Mucosa of rectum (tissue), 2 donors: ENCODE data around the gene HSD11B2.

Experiments
- H3K27ac ChIP-seq, 2 donors: one replicate each; pipeline ENCODE4 v1.7.0; 2013; ENCODE audit warnings: inconsistent platforms in 2 of 2, low read depth in 2 of 2, low read length in 2 of 2
- H3K27me3 ChIP-seq, 2 donors: one replicate each; pipeline ENCODE4 v1.7.0; 2013; ENCODE audit warnings: low read length in 2 of 2; ENCODE audit not compliant: control insufficient read depth in 2 of 2, insufficient read depth in 2 of 2
- H3K36me3 ChIP-seq, 2 donors: one replicate each; pipeline ENCODE4 v1.7.0; 2013; ENCODE audit warnings: low read length in 2 of 2; ENCODE audit not compliant: control insufficient read depth in 2 of 2, insufficient read depth in 2 of 2
- H3K4me1 ChIP-seq, 2 donors: one replicate each; pipeline ENCODE4 v1.7.0; 2013; ENCODE audit warnings: low read length in 2 of 2, mild to moderate bottlenecking in 1 of 2; ENCODE audit not compliant: control insufficient read depth in 2 of 2, insufficient read depth in 2 of 2
- H3K4me3 ChIP-seq, 2 donors: one replicate each; pipeline ENCODE4 v1.7.0; 2013; ENCODE audit warnings: low read length in 2 of 2
- H3K9ac ChIP-seq, 2 donors: one replicate each; pipeline ENCODE4 v1.7.0; 2013; ENCODE audit warnings: low read length in 2 of 2, low read depth in 1 of 2, mild to moderate bottlenecking in 1 of 2
- H3K9me3 ChIP-seq, 2 donors: one replicate each; pipeline ENCODE4 v1.7.0; 2013; ENCODE audit warnings: low read length in 2 of 2; ENCODE audit not compliant: control insufficient read depth in 2 of 2
- donor health status: healthy.
- donor health status: Normal muscosa, but diverticular disease.

The HSD11B2 gene

DNA sequence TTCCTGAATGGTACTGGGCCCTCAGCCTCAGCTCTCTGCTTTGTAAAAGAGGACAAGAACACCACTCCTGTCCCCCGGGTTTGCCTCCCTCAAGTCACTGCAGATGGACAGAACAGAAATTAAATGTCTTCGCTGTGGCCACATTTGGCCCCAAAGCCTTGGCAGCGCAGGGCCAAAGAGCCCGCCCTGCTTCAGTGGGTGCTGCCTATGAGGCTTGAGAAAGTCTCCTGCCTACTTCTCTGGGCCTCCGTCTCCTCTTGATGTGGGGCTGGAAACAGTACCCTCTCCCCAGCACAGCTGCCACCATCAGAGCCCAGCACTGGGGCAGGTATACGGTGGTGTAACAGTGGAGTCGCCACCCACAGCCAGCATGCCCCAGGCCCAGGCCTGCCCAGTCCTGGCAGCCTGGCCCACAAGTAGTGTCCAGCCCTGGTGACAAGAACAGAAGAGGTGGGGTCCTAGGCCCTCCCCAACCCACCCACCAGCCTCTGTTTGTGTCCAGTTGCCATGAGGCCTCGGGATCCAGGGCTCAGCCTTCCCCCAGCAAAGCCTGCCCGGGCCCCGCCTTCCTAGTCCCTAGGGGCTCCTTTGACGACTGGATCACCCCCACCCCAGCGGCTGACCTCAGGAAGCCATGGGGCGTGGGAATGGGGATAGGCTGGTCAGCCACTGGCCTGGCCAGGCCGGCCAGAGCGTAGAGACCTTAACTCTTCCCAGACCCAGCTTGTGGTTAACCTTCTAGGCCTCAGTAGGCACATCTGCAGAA lies 33.7 kb upstream of the HSD11B2 start:
- no peaks in the 10 kb centered on the region for H3K9me3 ChIP-seq
- peaks cover 37 to 43% of the 10 kb centered on the region in 2 donors for H3K4me1 ChIP-seq
- no peaks in the 10 kb centered on the region for H3K36me3 ChIP-seq
- no peak overlapping the region for H3K4me3 ChIP-seq
- peak overlapping the region; percentile 68 to 79 for H3K27ac ChIP-seq
- H3K27me3 ChIP-seq, result no peaks in the 10 kb centered on the region
- peak overlapping the region; percentile 36 to 47 for H3K9ac ChIP-seq

- H3K9me3 ChIP-seq, result no peaks in the 10 kb centered on the region
- H3K27me3 ChIP-seq, result no peaks in the 10 kb centered on the region
- H3K4me1 ChIP-seq, result peaks cover 34 to 36% of the 10 kb centered on the region in 2 donors
- H3K4me3 ChIP-seq, result no peak overlapping the region
- no peak overlapping the region for H3K27ac ChIP-seq
- H3K36me3 ChIP-seq, result no peaks in the 10 kb centered on the region
- H3K9ac ChIP-seq, result no peak overlapping the region
These were observed 32.9 kb upstream of the HSD11B2 start for GRCh38 chr16:67397812-67398545.

- Histone ChIP-seq H3K9ac (no peak overlapping the region), H3K4me1 (peaks cover 30 to 32% of the 10 kb centered on the region in 2 donors), H3K27ac (no peak overlapping the region), H3K9me3 (no peaks in the 10 kb centered on the region), H3K27me3 (no peaks in the 10 kb centered on the region), H3K4me3 (no peak overlapping the region), H3K36me3 (no peaks in the 10 kb centered on the region)
These were observed 32.2 kb upstream of the HSD11B2 start for GRCh38 chr16:67398546-67399217.

DNA sequence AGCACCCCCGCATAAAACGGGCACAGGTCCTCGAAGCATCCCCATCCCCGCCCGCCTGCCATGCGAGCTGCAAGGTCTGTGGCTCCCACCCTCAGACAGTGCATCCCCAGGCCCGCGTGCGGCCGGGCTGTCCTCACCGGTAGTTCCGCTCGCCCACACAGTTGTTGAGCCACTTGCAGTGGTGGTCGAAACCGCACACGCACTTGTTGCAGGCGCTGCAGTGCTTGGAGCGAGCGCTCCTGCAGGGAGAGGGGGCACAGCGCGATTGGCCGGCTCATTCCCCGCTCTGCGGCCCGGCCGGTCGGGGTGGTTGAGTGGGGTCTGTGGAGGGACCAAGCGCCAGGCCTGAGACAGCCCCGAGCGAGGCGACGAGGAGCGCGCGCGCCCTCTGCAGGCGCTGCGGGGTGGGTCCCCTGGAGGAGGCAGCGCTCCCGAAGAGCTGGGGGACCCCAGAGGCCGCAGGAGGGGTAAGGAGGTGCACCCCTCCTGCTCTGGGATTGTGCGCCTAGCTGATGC lies 31.6 kb upstream of the HSD11B2 start:
- Histone ChIP-seq H3K9me3 (no peaks in the 10 kb centered on the region), H3K36me3 (no peaks in the 10 kb centered on the region), H3K27ac (no peak overlapping the region), H3K27me3 (no peaks in the 10 kb centered on the region), H3K4me1 (peaks cover 31% of the 10 kb centered on the region in 2 donors), H3K4me3 (no peak overlapping the region), H3K9ac (peak overlapping the region in 1 of 2 donors; percentile 15)

- H3K4me1 ChIP-seq, result peaks cover 34 to 36% of the 10 kb centered on the region in 2 donors
- H3K27me3 ChIP-seq, result no peaks in the 10 kb centered on the region
- H3K27ac ChIP-seq, result no peak overlapping the region
- no peak overlapping the region for H3K4me3 ChIP-seq
- peak overlapping the region in 1 of 2 donors; percentile 15 for H3K9ac ChIP-seq
- no peaks in the 10 kb centered on the region for H3K9me3 ChIP-seq
- H3K36me3 ChIP-seq, result no peaks in the 10 kb centered on the region
These were observed 30.9 kb upstream of the HSD11B2 start for GRCh38 chr16:67399749-67400704.

DNA sequence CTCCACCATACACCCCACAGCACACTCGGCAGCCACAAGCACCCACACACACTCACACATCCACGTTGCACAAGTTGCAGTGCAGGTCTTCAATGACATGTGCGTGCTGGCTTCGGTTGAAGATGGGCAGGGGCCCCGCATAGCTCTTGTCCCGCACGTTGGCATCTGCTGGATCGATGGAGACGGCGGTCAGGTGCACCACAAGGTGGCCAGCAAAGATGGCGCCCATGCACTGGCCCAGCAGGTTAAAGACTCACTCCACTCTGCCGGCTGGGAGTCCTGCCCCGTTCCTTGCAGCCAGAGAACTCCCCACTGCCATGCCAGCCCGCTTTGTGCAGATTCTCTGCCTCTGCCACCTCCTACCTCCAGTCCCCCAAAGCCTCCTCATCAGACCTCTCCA lies 30.0 kb upstream of the HSD11B2 start:
- peaks cover 32% of the 10 kb centered on the region in 2 donors for H3K4me1 ChIP-seq

GRCh38 chr16:67403976-67404555 lies 26.9 kb upstream of the HSD11B2 start:
- peaks cover 20 to 31% of the 10 kb centered on the region in 2 donors for H3K4me1 ChIP-seq
- peak overlapping the region; percentile 94 to 95 for H3K27ac ChIP-seq
- no peaks in the 10 kb centered on the region for H3K36me3 ChIP-seq
- no peaks in the 10 kb centered on the region for H3K9me3 ChIP-seq
- peak overlapping the region; percentile 74 to 77 for H3K9ac ChIP-seq
- H3K4me3 ChIP-seq, result no peak overlapping the region
- H3K27me3 ChIP-seq, result no peaks in the 10 kb centered on the region

More for the DNA sequence above, 30.0 kb upstream of the HSD11B2 start:
- Histone ChIP-seq H3K27ac (no peak overlapping the region), H3K27me3 (no peaks in the 10 kb centered on the region), H3K9ac (no peak overlapping the region), H3K4me3 (no peak overlapping the region), H3K9me3 (no peaks in the 10 kb centered on the region), H3K36me3 (no peaks in the 10 kb centered on the region)

GRCh38 chr16:67404740-67405226 lies 26.1 kb upstream of the HSD11B2 start:
- Histone ChIP-seq H3K4me1 (peaks cover 14 to 31% of the 10 kb centered on the region in 2 donors), H3K36me3 (no peaks in the 10 kb centered on the region), H3K4me3 (no peak overlapping the region), H3K9me3 (no peaks in the 10 kb centered on the region), H3K27ac (peak overlapping the region; percentile 94 to 95), H3K9ac (peak overlapping the region; percentile 27 to 74), H3K27me3 (no peaks in the 10 kb centered on the region)

GRCh38 chr16:67405336-67405735 lies 25.6 kb upstream of the HSD11B2 start:
- Histone ChIP-seq H3K9ac (peak overlapping the region; percentile 27 to 39), H3K9me3 (no peaks in the 10 kb centered on the region), H3K4me1 (peaks cover 14 to 31% of the 10 kb centered on the region in 2 donors), H3K36me3 (no peaks in the 10 kb centered on the region), H3K4me3 (no peak overlapping the region), H3K27me3 (no peaks in the 10 kb centered on the region), H3K27ac (peak overlapping the region; percentile 94 to 95)
